NCI-H345 treated with DMSO at 0.1 percent for 48 hours (cell line): Measurements from ENCODE around the gene HOXD4.

ENCODE experiments used
- DNase-seq: peaks from one replicate; lab custom pipeline; 2025; ENCODE audit not compliant: unreplicated experiment; lab: John Stamatoyannopoulos, UW

Gene HOXD4

DNA sequence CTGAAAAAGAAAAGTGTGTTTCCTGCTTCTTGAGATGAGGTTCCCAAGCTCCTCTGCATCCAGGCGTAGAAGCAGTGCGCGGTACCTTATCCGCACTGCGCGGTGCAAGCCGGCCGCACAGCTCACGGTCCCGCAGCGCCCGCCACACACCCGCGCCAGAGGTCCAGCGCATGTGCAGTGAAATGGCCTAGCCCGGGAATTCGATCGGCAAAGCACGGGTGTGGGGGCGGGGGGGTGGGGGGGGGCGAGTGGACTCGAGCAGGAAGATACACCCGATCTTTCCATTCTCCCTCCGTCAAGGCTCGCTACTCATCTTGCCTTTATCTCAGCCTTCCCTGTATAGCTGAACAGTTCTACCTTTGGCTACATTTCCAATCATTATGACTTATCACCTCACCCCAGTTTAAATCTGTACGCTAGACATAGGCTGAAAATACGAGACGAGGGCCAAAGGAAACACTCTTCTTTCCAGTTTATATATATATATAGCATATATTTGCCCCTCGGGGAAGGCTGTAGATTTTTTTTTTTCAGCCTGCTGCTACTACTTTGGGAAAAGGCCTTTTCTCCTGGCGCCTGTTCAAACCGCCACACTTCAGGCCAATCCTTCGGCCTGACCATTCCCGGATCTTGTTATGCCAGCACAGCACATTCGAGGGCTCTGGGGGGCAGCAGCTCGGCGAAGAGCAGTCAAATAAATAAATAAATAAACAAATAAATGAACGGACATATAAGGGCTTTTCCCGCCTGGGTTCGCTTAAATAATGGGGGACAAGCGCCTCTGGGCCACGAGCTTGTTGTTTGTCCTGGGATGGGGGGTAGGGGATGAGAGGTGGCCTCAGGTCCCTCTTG lies 11.5 kb upstream of the HOXD4 start:
- DNase-seq: no peak

DNA sequence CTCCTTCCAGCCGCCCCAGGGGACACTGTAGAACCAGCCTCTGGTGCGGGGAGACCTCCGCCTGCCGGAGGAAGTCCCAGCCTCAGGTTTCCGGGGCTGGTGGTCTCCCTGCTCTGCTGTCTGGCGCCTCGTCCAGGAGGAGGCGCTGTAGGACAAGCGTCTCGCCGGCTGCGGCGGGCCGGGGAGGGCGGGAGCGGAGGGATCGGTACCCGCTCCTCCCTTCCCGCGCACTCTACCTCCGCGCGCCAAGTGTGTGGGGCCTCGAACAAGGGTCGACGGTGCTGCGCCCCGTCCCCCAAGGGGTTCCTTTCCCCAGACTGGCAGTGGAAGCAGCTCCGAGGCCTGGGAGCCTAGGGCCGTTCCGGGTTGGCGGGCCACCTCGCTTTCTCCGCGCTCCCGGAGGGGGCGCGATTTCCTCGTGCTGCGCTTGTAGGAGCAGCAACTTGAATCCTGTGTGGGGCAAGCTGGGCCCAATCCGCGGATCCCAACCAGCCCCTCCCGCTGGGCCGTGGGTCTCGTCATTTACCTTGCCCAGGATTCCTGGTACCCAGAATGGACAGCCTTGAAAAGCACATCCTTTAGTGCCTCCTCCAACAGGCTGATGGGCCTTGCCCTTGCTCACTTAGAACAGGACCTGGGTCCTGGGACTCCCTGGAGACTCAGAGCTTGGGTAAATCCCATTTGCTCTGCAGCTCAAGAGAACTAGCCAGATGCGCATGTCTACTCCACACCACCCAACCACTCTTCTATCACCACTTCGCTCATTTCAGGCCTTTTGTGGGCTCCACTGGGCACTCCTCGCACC lies 10.6 kb upstream of the HOXD4 start:
- DNase-seq: peak; percentile 51

DNA sequence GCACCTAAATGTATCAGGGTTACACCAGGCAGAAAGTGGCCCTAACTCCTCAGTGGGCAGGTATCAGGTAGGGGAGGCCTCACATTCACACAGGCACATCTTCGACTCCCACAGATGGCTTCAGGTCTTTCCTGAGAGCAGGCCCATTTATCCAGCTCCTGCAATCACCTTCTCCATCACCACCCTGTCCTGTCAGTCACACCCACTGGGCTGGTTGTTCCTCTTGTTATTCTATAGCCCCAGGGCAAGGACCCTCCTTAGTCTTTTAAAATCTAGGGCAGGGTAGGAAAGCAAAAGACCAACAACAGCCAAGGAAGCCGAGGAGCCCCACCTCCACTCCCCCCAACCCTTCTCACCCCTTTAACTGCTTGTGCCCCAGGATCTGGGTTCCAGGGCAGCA lies 9.1 kb upstream of the HOXD4 start:
- no peak for DNase-seq

DNA sequence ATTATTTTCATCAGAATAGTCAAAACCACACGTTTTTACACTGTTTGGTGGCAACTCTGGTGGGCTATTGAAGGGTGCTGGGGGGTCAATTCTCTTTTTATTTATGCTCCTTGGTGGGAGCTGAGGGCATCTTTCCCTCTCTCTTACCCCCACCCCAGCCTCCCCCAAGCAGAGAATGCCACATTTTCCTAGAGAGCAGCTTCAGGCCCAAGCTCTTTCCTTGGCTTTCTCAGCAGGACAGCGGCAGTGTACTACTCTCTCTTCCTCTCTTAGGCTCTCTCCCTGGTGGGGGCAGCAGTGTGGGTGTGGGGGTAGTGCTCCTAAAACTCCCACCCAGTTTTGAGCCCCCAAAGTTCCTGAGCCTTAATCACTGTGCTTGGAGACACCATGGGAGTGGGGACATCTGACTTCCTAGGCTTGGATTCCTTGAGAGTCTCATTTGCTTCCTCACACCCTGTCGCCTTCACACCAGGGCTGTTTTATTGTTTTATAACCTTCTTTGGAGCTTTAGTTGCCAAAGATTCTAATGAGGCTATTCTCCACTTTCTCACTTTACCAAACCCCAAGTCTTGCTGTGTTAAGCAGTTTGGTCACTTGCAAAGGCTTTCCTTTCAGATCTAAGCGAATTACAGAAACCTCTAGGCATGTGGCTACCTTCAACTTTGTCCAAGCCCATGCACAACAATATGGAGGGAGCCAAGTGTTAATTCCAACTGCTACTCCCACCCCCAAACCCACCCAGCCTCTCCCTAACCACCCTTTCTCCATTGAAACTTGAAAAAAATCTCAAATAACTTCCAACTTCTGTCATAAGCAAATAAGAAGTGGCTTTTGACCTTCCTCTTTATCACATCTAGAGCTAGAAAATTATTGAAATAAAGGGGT lies 6.0 kb upstream of the HOXD4 start:
- no peak for DNase-seq

DNA sequence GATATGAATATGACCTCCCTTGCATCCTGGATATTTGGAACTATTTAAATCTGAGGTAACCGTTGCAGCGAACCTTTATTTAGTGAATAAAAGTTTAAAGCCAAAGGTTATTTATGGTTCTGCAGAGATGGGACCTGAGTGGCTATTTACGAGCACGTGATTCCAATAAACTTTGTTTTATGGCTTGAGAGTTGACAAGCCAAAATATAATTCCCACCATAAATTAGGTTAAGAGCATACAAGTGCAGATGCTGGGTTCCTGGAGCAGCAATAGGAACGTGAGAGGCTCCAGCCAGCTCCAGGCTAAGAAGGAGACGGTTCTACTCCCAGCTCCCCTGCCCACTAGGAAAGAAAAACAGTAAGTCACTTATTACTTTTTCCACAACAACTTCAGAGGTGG lies 5.2 kb upstream of the HOXD4 start:
- DNase-seq: no peak

DNA sequence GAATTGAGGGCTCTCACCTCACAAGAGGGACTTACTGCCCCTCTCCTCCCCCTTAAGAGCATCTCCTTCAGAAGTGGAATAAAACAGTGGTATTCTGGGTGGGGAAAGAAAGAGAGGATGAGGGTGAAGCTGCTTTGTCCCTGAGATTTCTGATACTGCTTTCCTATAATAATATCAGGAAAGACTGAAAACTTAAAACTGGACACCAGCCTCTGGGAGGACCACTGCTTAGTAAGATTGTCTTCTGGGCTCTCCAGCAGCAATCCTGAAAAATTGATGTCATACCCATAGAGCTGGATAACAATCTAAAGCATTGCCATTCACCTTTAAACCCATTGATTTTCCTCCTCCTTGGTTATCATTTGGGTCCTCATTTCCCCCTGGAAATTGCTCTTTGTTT lies 4.7 kb upstream of the HOXD4 start:
- DNase-seq: no peak

DNA sequence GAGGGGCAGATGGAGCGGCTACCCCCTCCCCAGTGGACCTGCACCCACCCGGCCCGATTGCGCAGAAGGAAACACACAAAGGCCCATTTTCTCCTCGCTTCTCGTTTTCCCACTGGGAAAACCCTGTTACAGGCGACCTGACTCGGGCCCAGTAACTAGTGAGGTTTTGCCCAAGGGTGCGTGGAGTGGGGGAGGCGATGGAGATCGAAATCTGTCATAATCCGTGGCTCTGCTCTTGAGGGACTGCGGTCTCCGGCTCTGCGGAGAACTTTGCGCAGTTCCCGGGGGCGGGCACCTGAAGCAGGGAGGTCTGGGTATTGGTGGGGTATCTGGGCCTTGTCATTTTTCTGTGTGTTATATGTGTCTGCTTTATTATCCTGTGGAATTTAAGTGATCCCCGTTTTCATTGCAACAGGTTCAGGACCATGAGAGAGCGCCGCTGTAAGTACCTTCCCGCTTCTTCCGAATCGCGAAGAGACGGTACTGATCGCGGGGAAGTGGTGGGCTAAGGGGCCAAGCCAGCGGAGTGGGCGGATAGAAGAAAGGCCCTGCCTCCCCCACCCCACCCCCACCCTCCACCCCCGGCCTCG lies 4.0 kb upstream of the HOXD4 start:
- no peak for DNase-seq

DNA sequence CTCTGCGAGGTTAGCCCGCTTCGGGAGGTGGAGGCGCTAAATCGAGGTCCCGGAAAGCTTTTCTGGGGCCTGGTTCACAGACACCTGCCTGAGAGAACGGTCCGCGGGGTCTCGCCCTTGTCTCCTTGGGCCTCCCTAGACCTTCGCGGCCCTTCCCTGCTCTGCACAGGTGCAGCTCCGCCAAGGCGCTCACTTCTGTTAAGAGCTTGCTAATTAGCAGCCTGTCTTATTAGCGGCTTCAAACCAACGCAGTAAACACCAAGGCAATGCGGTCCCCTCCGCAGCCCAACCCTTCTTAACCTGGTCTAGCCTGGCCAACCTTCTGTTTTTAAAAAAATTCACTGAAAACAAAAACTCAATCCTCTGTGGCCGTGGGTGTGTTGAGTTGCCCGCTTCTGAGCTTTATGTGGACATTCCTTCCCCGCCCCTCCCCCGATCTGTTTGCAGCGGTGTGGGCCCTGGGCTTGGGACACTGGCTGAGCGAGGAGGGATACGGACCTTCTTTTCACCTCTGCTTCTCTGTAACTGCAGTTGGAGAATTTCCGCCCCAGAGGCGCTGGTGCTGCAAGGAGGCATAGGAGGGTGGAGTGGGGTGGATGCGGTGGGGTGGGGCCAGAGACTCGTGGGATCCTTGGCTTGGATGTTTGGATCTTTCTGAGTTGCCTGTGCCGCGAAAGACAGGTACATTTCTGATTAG lies 3.4 kb upstream of the HOXD4 start:
- DNase-seq: no peak

DNA sequence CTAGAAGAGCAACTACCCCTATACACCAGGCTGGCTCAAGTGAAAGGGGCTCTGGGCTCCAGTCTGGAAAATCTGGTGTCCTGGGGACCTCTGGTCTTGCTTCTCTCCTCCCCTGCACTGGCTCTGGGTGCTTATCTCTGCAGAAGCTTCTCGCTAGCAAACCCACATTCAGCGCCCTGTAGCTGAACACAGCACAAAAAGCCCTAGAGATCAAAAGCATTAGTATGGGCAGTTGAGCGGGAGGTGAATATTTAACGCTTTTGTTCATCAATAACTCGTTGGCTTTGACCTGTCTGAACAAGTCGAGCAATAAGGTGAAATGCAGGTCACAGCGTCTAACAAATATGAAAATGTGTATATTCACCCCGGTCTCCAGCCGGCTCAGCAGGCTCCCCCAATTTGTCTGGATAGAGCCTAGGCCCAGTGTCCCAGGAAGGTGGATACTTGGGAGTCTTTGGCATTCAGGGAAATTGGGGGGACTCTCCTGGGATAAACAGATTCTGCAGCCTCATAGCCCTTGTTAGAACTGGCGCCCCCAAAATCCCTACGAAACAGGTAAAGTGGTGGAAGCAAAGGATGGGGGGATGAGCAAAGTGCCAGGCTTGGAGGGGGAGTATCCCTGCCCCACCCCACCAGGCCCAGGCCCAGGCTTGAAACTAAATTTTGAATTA lies 2.5 kb upstream of the HOXD4 start:
- DNase-seq: no peak

DNA sequence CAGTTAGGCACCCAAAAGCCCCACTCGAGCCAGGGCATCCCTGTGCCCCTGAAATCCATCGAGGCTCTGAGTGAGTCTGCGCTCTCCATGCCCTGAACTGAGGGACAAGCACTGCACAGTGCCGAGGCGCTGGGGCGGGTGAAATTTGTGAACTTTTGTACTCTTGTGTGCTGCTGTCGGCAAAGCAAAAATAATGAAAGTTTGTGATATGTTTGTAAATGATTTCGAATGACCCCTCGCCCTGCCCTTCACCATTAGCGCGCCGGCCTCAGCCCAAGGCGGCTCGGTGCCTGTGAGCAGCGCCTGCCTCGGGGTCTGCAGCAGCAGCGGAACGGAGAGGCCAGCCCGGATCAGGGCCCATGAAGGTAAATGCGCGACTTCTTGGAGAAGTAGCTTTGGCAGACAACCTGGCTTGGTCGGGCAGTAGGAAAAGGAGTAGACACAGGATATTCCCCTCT lies 1.8 kb upstream of the HOXD4 start:
- DNase-seq: no peak

DNA sequence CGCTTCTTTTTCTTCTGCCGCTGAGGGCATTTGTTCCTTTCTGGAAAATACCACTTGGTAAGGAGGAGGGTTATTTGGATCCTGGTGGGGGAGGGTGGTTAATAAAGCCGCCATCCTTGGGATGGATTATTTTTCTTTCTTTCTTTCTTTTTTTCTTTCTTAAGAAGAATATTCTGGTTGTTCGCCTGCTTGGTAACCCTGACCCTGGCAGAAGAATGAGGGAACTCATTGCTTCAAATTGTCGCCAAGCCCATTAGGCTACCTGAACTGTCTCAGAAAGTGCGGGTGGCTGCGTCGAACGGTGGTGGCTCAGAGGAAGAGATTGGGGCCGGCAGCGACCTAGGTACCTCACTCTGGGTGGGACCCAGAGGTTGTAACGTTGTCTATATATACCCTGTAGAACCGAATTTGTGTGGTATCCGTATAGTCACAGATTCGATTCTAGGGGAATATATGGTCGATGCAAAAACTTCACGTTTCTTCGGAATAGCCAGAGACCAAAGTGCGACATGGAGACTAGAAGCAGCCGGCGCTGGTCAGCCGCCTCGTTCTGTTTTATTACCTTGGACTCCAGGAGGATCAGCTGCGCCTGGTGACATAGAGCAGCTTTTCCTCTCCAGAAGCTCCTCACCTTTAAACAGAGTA lies 1.3 kb upstream of the HOXD4 start:
- DNase-seq: no peak

DNA sequence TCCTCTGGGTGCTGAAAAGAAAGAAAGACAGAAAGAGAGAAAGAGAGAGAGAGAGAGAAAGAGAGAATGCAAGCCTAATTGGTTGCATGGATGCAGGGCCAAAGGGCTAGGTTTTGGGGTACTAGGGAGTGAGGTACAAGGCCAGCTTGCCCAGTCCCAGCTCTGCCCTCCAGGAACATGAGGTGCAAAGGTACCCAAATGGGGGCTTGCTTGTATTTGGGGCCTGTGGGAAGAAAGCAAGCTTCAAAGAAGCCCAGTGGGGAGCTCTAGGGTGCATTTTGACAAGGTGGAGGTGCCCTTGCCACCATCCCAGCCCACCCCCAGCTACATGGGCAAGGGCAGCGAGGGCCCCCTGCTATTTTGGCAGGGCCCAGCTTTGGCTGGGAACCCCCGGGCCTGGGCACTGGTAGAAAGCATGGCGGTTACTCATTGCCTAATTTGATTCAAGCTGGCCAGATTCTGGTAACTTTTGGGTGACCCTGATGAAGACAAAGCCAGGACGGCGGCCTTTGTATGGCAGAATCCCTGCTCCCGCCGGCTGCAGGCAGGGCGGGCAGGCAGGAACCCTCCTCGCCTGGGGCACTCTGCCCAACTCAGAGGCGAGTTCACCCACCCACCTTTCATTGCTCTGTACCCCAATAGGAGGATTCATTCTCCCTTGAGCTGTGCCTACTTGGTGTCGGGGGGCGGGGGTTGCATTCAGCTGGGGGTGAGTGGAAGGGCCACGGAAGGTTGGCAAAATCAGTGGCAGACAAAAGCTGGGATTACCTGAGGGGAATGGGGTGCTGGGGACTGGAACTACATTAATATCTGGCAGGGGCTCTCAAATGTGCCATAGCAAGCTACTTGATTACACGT lies 537 bp upstream of the HOXD4 start:
- DNase-seq: no peak

DNA sequence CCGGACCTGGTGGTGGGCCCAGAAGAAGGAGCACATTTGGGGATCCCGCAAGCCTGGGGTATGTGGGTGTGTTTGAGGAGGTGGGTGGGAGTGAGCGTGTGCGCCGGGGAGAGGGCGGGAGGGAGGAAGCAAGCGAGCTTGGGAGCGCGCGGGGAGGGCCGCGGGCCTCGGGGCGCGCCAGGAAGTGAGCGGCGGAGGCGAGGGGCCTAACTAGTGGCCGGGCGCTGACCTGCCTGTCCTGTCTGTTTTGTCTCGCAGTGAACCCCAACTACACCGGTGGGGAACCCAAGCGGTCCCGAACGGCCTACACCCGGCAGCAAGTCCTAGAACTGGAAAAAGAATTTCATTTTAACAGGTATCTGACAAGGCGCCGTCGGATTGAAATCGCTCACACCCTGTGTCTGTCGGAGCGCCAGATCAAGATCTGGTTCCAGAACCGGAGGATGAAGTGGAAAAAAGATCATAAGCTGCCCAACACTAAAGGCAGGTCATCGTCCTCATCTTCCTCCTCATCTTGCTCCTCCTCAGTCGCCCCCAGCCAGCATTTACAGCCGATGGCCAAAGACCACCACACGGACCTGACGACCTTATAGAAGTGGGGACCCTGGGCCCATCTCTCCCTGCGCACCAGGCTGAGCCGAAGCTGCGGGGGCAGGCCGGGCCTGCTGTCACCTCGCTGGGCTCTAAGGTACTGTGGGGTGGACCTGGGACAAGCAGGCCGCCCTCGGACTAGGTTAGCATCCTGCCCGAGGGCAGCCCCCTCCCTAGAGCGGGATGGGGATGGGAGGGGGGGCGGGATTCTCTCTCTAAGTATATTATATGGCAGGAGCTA lies 1.2 kb downstream of the HOXD4 start:
- DNase-seq: no peak

DNA sequence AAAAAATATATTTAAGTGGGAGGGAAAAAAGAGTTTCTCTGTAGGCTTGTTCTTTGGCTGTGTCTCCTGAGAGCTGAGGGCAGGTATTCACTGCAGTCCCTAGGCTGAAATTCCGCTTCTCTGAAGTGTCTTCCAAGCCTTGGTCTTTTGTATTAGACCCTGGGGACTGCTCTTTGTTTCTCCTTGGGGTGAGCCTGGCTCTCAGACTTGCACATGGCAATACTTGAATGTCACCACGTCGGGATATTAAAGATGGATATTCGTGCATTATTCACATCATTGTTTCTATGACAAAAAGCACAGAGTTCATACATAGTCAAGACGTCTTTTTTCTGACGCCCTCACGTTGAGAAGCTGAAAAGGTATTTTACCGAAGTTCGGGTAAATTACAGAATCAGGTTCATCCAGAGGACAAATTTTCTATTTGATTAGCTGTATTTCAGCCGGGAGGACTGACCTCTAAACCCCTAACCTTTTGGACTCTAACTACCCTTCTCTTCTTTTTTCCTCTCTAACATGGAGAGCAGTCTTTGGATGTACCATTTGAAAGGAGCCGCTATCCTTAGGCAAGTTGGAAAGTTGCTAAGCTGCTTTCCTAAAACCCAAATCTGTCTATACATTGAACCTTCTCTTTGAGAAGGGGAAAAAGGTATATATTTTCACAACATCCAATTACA lies 3.4 kb downstream of the HOXD4 start:
- no peak for DNase-seq

DNA sequence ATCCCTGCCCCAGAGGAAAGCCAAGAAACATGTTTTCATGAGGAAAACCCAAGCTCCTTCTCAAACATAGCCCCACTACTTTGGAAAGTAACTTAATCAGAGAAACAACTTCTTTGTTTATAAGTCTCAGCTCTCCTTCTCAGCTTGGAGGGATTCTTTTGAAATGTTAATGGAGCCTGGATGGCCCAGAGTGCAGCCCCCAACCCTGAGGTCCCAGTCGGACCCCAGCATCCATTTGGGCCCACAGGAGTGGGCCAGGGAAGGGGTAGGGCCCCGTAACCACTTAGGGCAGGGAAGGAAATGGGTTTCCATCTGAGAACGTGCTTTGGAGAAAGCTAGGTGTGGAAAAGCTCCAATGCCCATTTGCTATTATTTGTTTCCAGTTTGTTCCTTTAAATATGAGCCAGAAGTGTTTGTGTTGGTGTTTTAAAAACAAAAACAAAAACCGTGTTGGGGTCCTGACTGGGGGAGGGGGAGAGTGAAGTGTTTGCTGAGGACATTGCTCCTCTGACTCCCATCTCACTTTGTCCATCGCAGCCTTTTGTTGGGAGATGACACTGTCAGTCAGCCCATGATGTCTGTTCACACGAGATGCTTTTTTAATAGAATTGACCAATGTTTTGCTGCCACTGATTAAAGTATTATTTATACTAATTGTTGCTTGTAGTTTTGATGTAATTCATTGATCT lies 4.2 kb downstream of the HOXD4 start:
- DNase-seq: no peak

DNA sequence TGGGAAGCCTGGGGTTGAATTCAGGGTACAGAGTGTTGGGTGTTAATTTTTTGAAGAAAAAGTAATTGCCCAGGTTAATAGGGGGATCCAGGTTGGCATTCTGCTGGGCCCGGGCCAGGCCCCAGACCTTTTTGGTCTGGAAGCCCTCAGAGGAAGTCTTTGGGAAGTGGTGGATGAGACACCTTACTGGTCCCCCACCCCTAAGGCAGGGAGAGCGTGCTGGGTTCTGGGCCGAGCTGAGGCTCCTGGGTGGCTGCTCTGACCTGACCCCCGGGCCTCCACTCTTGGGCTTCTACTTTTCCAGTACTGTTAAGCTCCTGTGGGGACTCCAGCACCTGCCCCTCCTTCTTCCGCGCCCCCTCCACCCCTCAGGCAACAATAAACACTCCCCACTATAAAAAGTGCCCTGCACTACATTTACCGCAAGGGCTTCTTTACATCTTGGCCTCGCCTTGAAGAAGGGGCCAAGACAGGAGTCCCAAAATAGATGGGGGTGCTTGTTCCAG lies 5.0 kb downstream of the HOXD4 start:
- DNase-seq: no peak
